Kidney (tissue), 14 donors: Measurements from ENCODE around the gene SLX4IP. TPM values are rescaled to one million over a fixed set of nuclear protein-coding genes. Genes with fewer than 3 reads are reported as not detected.

ENCODE experiments used
- DNase-seq, 5 donors: peaks; one replicate each; pipeline ENCODE4 v3.0.0-alpha.2; 2013 to 2020
- FAIRE-seq: peaks from 2 replicates; lab custom pipeline; 2012; peaks lifted over from hg19 to GRCh38; lab: Jason Lieb, UNC
- H3K27ac ChIP-seq, 2 donors: one replicate each; pipeline ENCODE4 v1.7.0; 2013; ENCODE audit warnings: low read depth in 2 of 2, low read length in 2 of 2, inconsistent platforms in 1 of 2
- H3K27me3 ChIP-seq: one replicate; pipeline ENCODE4 v1.7.1; 2013; ENCODE audit warnings: low read length, inconsistent platforms; ENCODE audit not compliant: control insufficient read depth, insufficient read depth
- H3K36me3 ChIP-seq, 3 donors: one replicate each; pipeline versions ENCODE4 v1.7.0 to v1.7.1; 2013; ENCODE audit warnings: low read length in 3 of 3, control low read depth in 1 of 3, inconsistent platforms in 1 of 3; ENCODE audit not compliant: insufficient read depth in 3 of 3, control insufficient read depth in 2 of 3
- H3K4me1 ChIP-seq, 3 donors: one replicate each; pipeline versions ENCODE4 v1.7.0 to v1.7.1; 2013; ENCODE audit warnings: low read length in 3 of 3, inconsistent platforms in 1 of 3, low read depth in 1 of 3; ENCODE audit not compliant: control insufficient read depth in 2 of 3, insufficient read depth in 2 of 3
- H3K4me3 ChIP-seq, 3 donors: one replicate each; pipeline versions ENCODE4 v1.7.0 to v1.8.1; 2013; ENCODE audit warnings: low read length in 3 of 3, control low read depth in 1 of 3, inconsistent platforms in 1 of 3
- H3K9ac ChIP-seq, 3 donors: one replicate each; pipeline versions ENCODE4 v1.7.0 to v1.7.1; 2013; ENCODE audit warnings: low read length in 3 of 3, control low read depth in 1 of 3, inconsistent platforms in 1 of 3
- H3K9me3 ChIP-seq, 3 donors: one replicate each; pipeline versions ENCODE4 v1.7.0 to v1.7.1; 2013; ENCODE audit warnings: low read length in 3 of 3, control low read depth in 1 of 3, inconsistent platforms in 1 of 3; ENCODE audit not compliant: control insufficient read depth in 2 of 3, insufficient read depth in 1 of 3
- intact Hi-C: fragments of 100-400 bp; cut with DNase I; formaldehyde crosslinking; loops from one replicate; pipeline ENCODE4 v1.11.1; 2022
- polyA plus RNA-seq: library from polyadenylated mRNA; stranded (reverse); fragments of 350-450 nt; fragmentation: Illumina TruSeq; extraction: RNeasy Lipid Tissue Mini Kit (QIAGEN cat#74804); gene quantifications from one replicate; pipeline ENCODE4 v1.2.3, GENCODE V29; 2014; ENCODE audit warnings: low read depth, low replicate concordance; ENCODE audit not compliant: insufficient read depth
- total RNA-seq: library from RNA; stranded (reverse); fragmentation: NEBNext Ultra II Directional; extraction: Animal tissue kit (Norgen Biotek cat#: 25700); gene quantifications from one replicate; pipeline ENCODE4 v1.2.1, GENCODE V29; 2021
- TF ChIP-seq, protein P1 (sequence below): IDR thresholded peaks from 3 replicates; pipeline ENCODE4 v1.5.1; 2012; ENCODE audit warnings: mild to moderate bottlenecking, moderate library complexity, borderline replicate concordance; ENCODE audit not compliant: insufficient read depth; ENCODE audit errors: extremely low read depth
- donor health status: control.
- donor health status: control.
- donor health status: control.
- donor health status: control.
- donor health status: control.
- donor health status: DM: yes; HTN: yes; CAD: no.
- donor health status: Normal renal cell carcinoma (clear cell type).

Gene SLX4IP
- total and polyA plus RNA-seq, 2 donors from 2014 or later = 2.6 to 7.6 TPM

DNA sequence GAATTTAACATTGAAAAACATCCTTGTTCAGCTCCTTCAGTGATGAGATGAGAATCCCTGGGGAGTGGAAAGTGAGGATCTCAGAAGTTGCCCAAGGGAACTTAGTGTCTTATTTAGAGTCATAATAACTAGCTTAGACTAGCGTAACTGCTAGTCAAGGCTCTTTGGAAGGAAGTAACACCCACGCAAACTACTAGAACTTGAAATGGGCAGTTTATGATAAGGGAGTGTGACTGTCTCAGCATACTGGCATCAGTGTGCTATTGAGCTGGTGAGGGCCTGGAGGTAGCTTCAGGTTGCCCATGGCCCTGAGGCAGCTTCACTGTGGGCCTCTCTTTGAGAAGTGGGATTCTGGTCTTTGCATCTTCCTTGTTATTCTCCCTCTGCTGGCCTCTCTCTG is 40.1 kb downstream of the SLX4IP start:
- Histone ChIP-seq H3K36me3 (no peaks in the 10 kb centered on the region), H3K9ac (no peak overlapping the region), H3K4me3 (no peak overlapping the region), H3K27ac (no peak overlapping the region), H3K4me1 (no peaks in the 10 kb centered on the region), H3K27me3 (no peaks in the 10 kb centered on the region), H3K9me3 (no peaks in the 10 kb centered on the region)
- intact Hi-C loops = no loop called here
- FAIRE-seq = no peak
- DNase-seq = no peak
- TF ChIP-seq, protein P1, sequence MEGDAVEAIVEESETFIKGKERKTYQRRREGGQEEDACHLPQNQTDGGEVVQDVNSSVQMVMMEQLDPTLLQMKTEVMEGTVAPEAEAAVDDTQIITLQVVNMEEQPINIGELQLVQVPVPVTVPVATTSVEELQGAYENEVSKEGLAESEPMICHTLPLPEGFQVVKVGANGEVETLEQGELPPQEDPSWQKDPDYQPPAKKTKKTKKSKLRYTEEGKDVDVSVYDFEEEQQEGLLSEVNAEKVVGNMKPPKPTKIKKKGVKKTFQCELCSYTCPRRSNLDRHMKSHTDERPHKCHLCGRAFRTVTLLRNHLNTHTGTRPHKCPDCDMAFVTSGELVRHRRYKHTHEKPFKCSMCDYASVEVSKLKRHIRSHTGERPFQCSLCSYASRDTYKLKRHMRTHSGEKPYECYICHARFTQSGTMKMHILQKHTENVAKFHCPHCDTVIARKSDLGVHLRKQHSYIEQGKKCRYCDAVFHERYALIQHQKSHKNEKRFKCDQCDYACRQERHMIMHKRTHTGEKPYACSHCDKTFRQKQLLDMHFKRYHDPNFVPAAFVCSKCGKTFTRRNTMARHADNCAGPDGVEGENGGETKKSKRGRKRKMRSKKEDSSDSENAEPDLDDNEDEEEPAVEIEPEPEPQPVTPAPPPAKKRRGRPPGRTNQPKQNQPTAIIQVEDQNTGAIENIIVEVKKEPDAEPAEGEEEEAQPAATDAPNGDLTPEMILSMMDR = no peak

DNA sequence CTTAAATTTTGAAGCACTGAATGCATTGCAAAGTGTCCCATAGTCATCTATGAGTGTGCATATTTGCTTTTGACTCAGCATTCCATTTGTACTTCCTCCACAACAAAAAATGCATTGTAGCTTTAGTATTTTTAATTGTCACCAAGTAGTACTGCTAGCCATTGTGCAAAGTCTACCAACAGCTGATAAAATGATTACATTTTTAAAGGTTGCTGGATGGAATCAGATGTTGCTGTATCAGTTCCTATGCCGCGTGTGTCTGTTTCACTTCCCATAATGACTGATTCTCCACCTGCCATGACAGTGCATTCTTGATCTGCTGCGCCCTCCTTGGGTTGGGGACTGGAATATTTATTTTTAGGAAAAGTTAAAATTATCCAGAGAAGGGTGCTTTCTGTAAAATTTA is 41.2 kb downstream of the SLX4IP start:
- TF ChIP-seq, protein P1 = no peak
- H3K4me1 ChIP-seq = no peaks in the 10 kb centered on the region
- H3K9me3 ChIP-seq = no peaks in the 10 kb centered on the region
- H3K4me3 ChIP-seq = no peak overlapping the region
- no peak for FAIRE-seq
- H3K36me3 ChIP-seq = no peaks in the 10 kb centered on the region
- intact Hi-C loops = no loop called here
- H3K27me3 ChIP-seq = no peaks in the 10 kb centered on the region
- DNase-seq = no peak
- H3K27ac ChIP-seq = no peak overlapping the region
- no peak overlapping the region for H3K9ac ChIP-seq

DNA sequence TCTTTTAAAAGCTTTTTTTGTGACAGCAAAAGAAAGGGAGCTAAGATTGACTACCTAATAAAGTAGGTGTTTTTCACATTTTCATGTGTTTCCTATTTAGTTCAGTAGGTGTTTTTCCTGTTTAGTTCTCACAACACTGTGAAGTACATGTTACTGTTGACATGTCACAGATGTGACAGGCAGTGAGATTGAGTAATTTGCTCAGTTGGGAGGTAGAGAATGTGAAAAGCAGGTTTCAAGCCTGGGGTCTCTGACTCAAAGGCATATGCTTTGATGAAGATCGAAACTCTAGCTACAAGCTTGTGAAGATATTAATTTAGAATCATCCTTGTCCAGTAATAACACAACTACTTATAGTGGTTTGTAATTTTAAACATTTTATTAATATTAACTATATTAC is 43.1 kb downstream of the SLX4IP start:
- TF ChIP-seq, protein P1 = no peak
- no peak for FAIRE-seq

DNA sequence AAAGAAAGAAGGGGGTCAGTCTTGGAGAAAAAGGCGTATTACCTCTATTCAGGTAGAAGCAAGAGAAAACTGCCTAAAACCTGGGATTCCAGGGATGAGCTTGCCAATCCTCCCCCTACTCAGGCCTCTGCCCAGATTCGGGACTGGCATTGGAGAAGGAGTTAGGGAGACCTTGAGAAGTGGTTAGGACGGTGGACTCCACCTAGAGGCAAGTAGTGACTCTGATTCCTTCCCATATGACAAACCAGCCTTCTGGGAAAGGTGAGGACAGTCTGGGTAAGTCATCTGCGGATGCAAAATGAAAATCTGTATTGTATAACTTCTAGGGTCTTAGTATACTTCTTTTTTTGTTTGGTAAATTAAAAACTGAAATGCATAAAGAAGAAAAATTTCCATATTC is 43.8 kb downstream of the SLX4IP start:
- H3K27ac ChIP-seq = no peak overlapping the region
- no peak overlapping the region for H3K4me3 ChIP-seq
- H3K4me1 ChIP-seq = no peaks in the 10 kb centered on the region
- TF ChIP-seq, protein P1 = no peak
- DNase-seq (no peak), FAIRE-seq (no peak)
- no peak overlapping the region for H3K9ac ChIP-seq
- intact Hi-C loops = no loop called here
- no peaks in the 10 kb centered on the region for H3K36me3 ChIP-seq
- H3K27me3 ChIP-seq = no peaks in the 10 kb centered on the region
- H3K9me3 ChIP-seq = no peaks in the 10 kb centered on the region

More for the DNA sequence above, 43.1 kb downstream of the SLX4IP start:
- intact Hi-C loops = no loop called here
- H3K27ac ChIP-seq = no peak overlapping the region
- H3K4me1 ChIP-seq = no peaks in the 10 kb centered on the region
- no peaks in the 10 kb centered on the region for H3K9me3 ChIP-seq
- H3K27me3 ChIP-seq = no peaks in the 10 kb centered on the region
- H3K36me3 ChIP-seq = no peaks in the 10 kb centered on the region
- H3K9ac ChIP-seq = no peak overlapping the region
- DNase-seq = no peak
- H3K4me3 ChIP-seq = no peak overlapping the region
